GM19467 (cell line): ENCODE measurements around the gene ANKRD31.

Experiments used
- ATAC-seq: cut with Tn5 transposase; IDR thresholded peaks from one replicate; pipeline ENCODE4 v1.9.1; 2021; ENCODE audit warnings: mild to moderate bottlenecking, moderate library complexity; ENCODE audit not compliant: unreplicated experiment

ANKRD31 gene

GRCh38 chr5:75062925-75063531 lies 173.7 kb downstream of the ANKRD31 start:
- no peak for ATAC-seq

GRCh38 chr5:75059912-75060545 lies 176.6 kb downstream of the ANKRD31 start:
- no peak for ATAC-seq

GRCh38 chr5:75058986-75059535 lies 177.6 kb downstream of the ANKRD31 start:
- ATAC-seq, result no peak

GRCh38 chr5:75057561-75057960 lies 179.1 kb downstream of the ANKRD31 start:
- ATAC-seq, result no peak

GRCh38 chr5:75055727-75056144 lies 180.9 kb downstream of the ANKRD31 start:
- ATAC-seq, result no peak

- ATAC-seq, result no peak
Observed at GRCh38 chr5:75054134-75054930, 182.3 kb downstream of the ANKRD31 start.

GRCh38 chr5:75053304-75054133 lies 183.2 kb downstream of the ANKRD31 start:
- ATAC-seq, result no peak

GRCh38 chr5:75053054-75053303 lies 183.7 kb downstream of the ANKRD31 start:
- ATAC-seq, result no peak

- ATAC-seq, result no peak
Observed at GRCh38 chr5:75052192-75053053, 184.3 kb downstream of the ANKRD31 start, which contains the start of gene GCNT4. Gene GCNT4 (minus strand): TSS chr5:75052558. CDS start chr5:75030037, 22,521 bp downstream.

- ATAC-seq, result no peak
Observed at GRCh38 chr5:75051217-75051751, 185.4 kb downstream of the ANKRD31 start.

GRCh38 chr5:75050415-75050814 lies 186.3 kb downstream of the ANKRD31 start:
- no peak for ATAC-seq

- no peak for ATAC-seq
Observed at GRCh38 chr5:75049456-75050351, 187.0 kb downstream of the ANKRD31 start.

GRCh38 chr5:75048457-75048953 lies 188.2 kb downstream of the ANKRD31 start:
- peak; percentile 37 for ATAC-seq

GRCh38 chr5:75047356-75047755 lies 189.3 kb downstream of the ANKRD31 start:
- no peak for ATAC-seq

- ATAC-seq, result no peak
Observed at GRCh38 chr5:75046366-75047142, 190.1 kb downstream of the ANKRD31 start.

GRCh38 chr5:75045071-75045470 lies 191.6 kb downstream of the ANKRD31 start:
- no peak for ATAC-seq

- no peak for ATAC-seq
Observed at GRCh38 chr5:75044406-75044805, 192.3 kb downstream of the ANKRD31 start.
